ENCODE results near the gene AACS. TPM values are rescaled to one million over a fixed set of nuclear protein-coding genes. Genes with fewer than 3 reads are reported as not detected.

The AACS gene
- polyA plus RNA-seq, 3 donors = 4.7 to 7.9 (median 5.1) TPM

- H3K27me3 Mint-ChIP-seq (ENCODE audit: low read depth in 3 of 3) = peaks cover 0 to 1% (median 1%) of the 10 kb centered on the region in 3 donors
- Histone ChIP-seq H3K4me1 (ENCODE audit: control insufficient read depth in 1 of 2, insufficient read depth in 2 of 2, low read length in 2 of 2) (no peaks in the 10 kb centered on the region), H3K27ac (ENCODE audit: low read depth in 1 of 2, low read length in 2 of 2) (no peak overlapping the region), H3K9ac (ENCODE audit: insufficient read depth, low read length, poor library complexity, severe bottlenecking) (no peak overlapping the region), H3K79me2 (ENCODE audit: insufficient read depth, low read length) (no peaks in the 10 kb centered on the region), H3K27me3 (ENCODE audit: control insufficient read depth in 2 of 2, insufficient read depth in 2 of 2, low read length in 2 of 2) (no peaks in the 10 kb centered on the region), H3K4me2 (replicated peaks; ENCODE audit: extremely low read depth, low read length, poor library complexity, severe bottlenecking) (no peak overlapping the region), H3K4me3 (replicated peaks in 1 of 3; ENCODE audit: low read depth in 2 of 3, low read length in 3 of 3) (no peak overlapping the region), H4K20me1 (ENCODE audit: insufficient read depth, low read length) (no peaks in the 10 kb centered on the region), H2AFZ (ENCODE audit: insufficient read depth, low read depth, low read length, poor library complexity, severe bottlenecking) (no peak overlapping the region), H3K36me3 (replicated peaks in 1 of 2; ENCODE audit: control insufficient read depth in 1 of 2, insufficient read depth in 2 of 2, low read length in 2 of 2) (peaks cover 18 to 52% of the 10 kb centered on the region in 2 donors), H3K9me3 (replicated peaks in 1 of 2; ENCODE audit: control insufficient read depth in 1 of 2, insufficient read depth in 1 of 2, low read length in 2 of 2) (no peaks in the 10 kb centered on the region)
- no peaks in the 10 kb centered on the region for H3K4me1 Mint-ChIP-seq
- no peak overlapping the region for H3K4me3 Mint-ChIP-seq
- WGBS (ENCODE audit: insufficient coverage) = 90% methylated on average over 2 of the region's 9 CpGs
- no peak for TF ChIP-seq CTCF (IDR thresholded peaks at IDR 0.05)
- DNase-seq = no peak
- intact Hi-C loops (cut with micrococcal nuclease) = no loop called here
- peaks cover 33 to 37% of the 10 kb centered on the region in 2 donors for H3K36me3 Mint-ChIP-seq
- no peaks in the 10 kb centered on the region for H3K9me3 Mint-ChIP-seq
- H3K27ac Mint-ChIP-seq = no peak overlapping the region
Measured at GRCh38 chr12:125089083-125089482, 23.8 kb downstream of the AACS start.

GRCh38 chr12:125089626-125090025 lies 24.4 kb downstream of the AACS start:
- Histone ChIP-seq H3K4me1 (ENCODE audit: control insufficient read depth in 1 of 2, insufficient read depth in 2 of 2, low read length in 2 of 2) (no peaks in the 10 kb centered on the region), H3K9me3 (replicated peaks in 1 of 2; ENCODE audit: control insufficient read depth in 1 of 2, insufficient read depth in 1 of 2, low read length in 2 of 2) (no peaks in the 10 kb centered on the region), H3K27me3 (ENCODE audit: control insufficient read depth in 2 of 2, insufficient read depth in 2 of 2, low read length in 2 of 2) (no peaks in the 10 kb centered on the region), H4K20me1 (ENCODE audit: insufficient read depth, low read length) (no peaks in the 10 kb centered on the region), H3K79me2 (ENCODE audit: insufficient read depth, low read length) (no peaks in the 10 kb centered on the region), H3K36me3 (replicated peaks in 1 of 2; ENCODE audit: control insufficient read depth in 1 of 2, insufficient read depth in 2 of 2, low read length in 2 of 2) (peaks cover 18 to 52% of the 10 kb centered on the region in 2 donors), H3K27ac (ENCODE audit: low read depth in 1 of 2, low read length in 2 of 2) (no peak overlapping the region), H3K4me2 (replicated peaks; ENCODE audit: extremely low read depth, low read length, poor library complexity, severe bottlenecking) (no peak overlapping the region), H2AFZ (ENCODE audit: insufficient read depth, low read depth, low read length, poor library complexity, severe bottlenecking) (no peak overlapping the region), H3K9ac (ENCODE audit: insufficient read depth, low read length, poor library complexity, severe bottlenecking) (no peak overlapping the region), H3K4me3 (replicated peaks in 1 of 3; ENCODE audit: low read depth in 2 of 3, low read length in 3 of 3) (no peak overlapping the region)
- WGBS (ENCODE audit: insufficient coverage) = 100% methylated on average over 1 of the region's 1 CpG
- TF ChIP-seq CTCF (IDR thresholded peaks at IDR 0.05) = no peak
- intact Hi-C loops (cut with micrococcal nuclease) = no loop called here
- H3K9me3 Mint-ChIP-seq = no peaks in the 10 kb centered on the region
- peaks cover 36 to 38% of the 10 kb centered on the region in 2 donors for H3K36me3 Mint-ChIP-seq
- DNase-seq = no peak
- H3K27me3 Mint-ChIP-seq (ENCODE audit: low read depth in 3 of 3) = no peaks in the 10 kb centered on the region
- H3K27ac Mint-ChIP-seq = no peak overlapping the region
- H3K4me3 Mint-ChIP-seq = no peak overlapping the region
- H3K4me1 Mint-ChIP-seq = no peaks in the 10 kb centered on the region
